ENCODE results near the gene IL22RA2.

DNA sequence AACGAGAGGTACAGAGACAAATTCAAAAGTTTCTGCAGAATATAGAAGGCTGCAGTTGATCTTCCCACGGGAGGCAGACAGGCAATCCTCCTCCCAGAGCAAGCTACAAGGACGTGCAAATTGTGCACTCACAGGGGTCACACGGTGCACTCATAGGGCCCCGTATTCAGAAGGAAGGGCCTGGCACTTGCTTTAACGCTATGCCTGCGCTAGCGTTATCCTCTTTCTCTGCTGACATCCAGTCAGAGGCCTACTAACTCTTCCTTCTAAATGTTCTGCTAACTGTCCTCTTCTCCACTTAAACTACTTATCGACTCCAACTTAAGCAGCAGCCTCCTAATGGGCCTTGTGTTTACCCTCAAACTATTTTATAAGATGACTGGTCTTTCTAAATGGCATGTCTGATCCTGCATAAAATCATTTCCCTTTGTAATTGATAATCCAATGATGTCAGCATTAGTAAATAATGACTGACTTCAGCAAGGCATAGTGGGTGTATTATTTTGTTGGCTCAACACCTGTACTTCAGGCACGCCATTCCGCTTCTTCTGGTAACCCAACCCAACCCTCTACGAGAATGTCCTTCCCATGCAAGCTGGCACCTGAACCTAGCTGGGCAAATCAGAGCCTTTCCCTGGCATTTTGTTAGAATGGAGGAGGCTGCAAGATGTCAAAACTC, 43.6 kb upstream of the IL22RA2 start:
- TF ChIP-seq, protein P1, sequence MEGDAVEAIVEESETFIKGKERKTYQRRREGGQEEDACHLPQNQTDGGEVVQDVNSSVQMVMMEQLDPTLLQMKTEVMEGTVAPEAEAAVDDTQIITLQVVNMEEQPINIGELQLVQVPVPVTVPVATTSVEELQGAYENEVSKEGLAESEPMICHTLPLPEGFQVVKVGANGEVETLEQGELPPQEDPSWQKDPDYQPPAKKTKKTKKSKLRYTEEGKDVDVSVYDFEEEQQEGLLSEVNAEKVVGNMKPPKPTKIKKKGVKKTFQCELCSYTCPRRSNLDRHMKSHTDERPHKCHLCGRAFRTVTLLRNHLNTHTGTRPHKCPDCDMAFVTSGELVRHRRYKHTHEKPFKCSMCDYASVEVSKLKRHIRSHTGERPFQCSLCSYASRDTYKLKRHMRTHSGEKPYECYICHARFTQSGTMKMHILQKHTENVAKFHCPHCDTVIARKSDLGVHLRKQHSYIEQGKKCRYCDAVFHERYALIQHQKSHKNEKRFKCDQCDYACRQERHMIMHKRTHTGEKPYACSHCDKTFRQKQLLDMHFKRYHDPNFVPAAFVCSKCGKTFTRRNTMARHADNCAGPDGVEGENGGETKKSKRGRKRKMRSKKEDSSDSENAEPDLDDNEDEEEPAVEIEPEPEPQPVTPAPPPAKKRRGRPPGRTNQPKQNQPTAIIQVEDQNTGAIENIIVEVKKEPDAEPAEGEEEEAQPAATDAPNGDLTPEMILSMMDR (IDR thresholded peaks at IDR 0.05) = no peak
- TF ChIP-seq POLR2A (IDR thresholded peaks at IDR 0.05) = no peak
